ENCODE results near the gene LRRTM1. TPM values are rescaled to one million over a fixed set of nuclear protein-coding genes. Genes with fewer than 3 reads are reported as not detected.

Gene LRRTM1
- total and polyA plus RNA-seq, 5 donors from 2014 or later, result not detected

GRCh38 chr2:80322958-80323357 lies 18.4 kb upstream of the LRRTM1 start:
- DNase-seq, result no peak
- Histone ChIP-seq H3K4me3 (ENCODE audit: low read depth, low read length) (no peak overlapping the region), H3K9me3 (ENCODE audit: control insufficient read depth in 2 of 2, low read length in 2 of 2) (no peaks in the 10 kb centered on the region), H3K36me3 (ENCODE audit: control insufficient read depth, insufficient read depth, low read length) (no peaks in the 10 kb centered on the region), H3K27me3 (ENCODE audit: control insufficient read depth, insufficient read depth, low read length) (no peaks in the 10 kb centered on the region), H3K4me1 (ENCODE audit: control insufficient read depth, insufficient read depth, low read length, poor library complexity, severe bottlenecking) (no peaks in the 10 kb centered on the region), H3K27ac (ENCODE audit: insufficient read depth, low read length, poor library complexity, severe bottlenecking) (no peak overlapping the region)
- no peak overlapping the region for H3K27ac Mint-ChIP-seq
- peaks cover 0 to 2% (median 0%) of the 10 kb centered on the region in 7 donors for H3K9me3 Mint-ChIP-seq
- ATAC-seq (ENCODE audit: low read depth in 2 of 2), result no peak
- H3K27me3 Mint-ChIP-seq, result no peaks in the 10 kb centered on the region
- H3K4me3 Mint-ChIP-seq, result no peak overlapping the region
- H3K36me3 Mint-ChIP-seq, result no peaks in the 10 kb centered on the region
- no peaks in the 10 kb centered on the region for H3K4me1 Mint-ChIP-seq

- Histone ChIP-seq H3K27me3 (ENCODE audit: control insufficient read depth, insufficient read depth, low read length) (no peaks in the 10 kb centered on the region), H3K4me1 (ENCODE audit: control insufficient read depth, insufficient read depth, low read length, poor library complexity, severe bottlenecking) (no peaks in the 10 kb centered on the region), H3K36me3 (ENCODE audit: control insufficient read depth, insufficient read depth, low read length) (no peaks in the 10 kb centered on the region), H3K9me3 (ENCODE audit: control insufficient read depth in 2 of 2, low read length in 2 of 2) (no peaks in the 10 kb centered on the region), H3K27ac (ENCODE audit: insufficient read depth, low read length, poor library complexity, severe bottlenecking) (no peak overlapping the region), H3K4me3 (ENCODE audit: low read depth, low read length) (no peak overlapping the region)
- no peaks in the 10 kb centered on the region for H3K27me3 Mint-ChIP-seq
- DNase-seq, result no peak
- no peaks in the 10 kb centered on the region for H3K4me1 Mint-ChIP-seq
- H3K36me3 Mint-ChIP-seq, result no peaks in the 10 kb centered on the region
- H3K27ac Mint-ChIP-seq, result no peak overlapping the region
- H3K9me3 Mint-ChIP-seq, result peaks cover 0 to 2% (median 1%) of the 10 kb centered on the region in 7 donors
- ATAC-seq (ENCODE audit: low read depth in 2 of 2), result no peak
- no peak overlapping the region for H3K4me3 Mint-ChIP-seq
These were observed 17.9 kb upstream of the LRRTM1 start for GRCh38 chr2:80322311-80322920.

- H3K9me3 ChIP-seq (ENCODE audit: control insufficient read depth in 2 of 2, low read length in 2 of 2), result no peaks in the 10 kb centered on the region
- Mint-ChIP-seq H3K27ac (no peak overlapping the region), H3K27me3 (no peaks in the 10 kb centered on the region), H3K4me1 (no peaks in the 10 kb centered on the region), H3K36me3 (no peaks in the 10 kb centered on the region), H3K9me3 (peaks cover 1 to 12% (median 4%) of the 10 kb centered on the region in 7 donors), H3K4me3 (no peak overlapping the region)
- no peaks in the 10 kb centered on the region for H3K27me3 ChIP-seq (ENCODE audit: control insufficient read depth, insufficient read depth, low read length)
- H3K4me1 ChIP-seq (ENCODE audit: control insufficient read depth, insufficient read depth, low read length, poor library complexity, severe bottlenecking), result no peaks in the 10 kb centered on the region
- no peak overlapping the region for H3K27ac ChIP-seq (ENCODE audit: insufficient read depth, low read length, poor library complexity, severe bottlenecking)
- no peak for DNase-seq
- H3K4me3 ChIP-seq (ENCODE audit: low read depth, low read length), result no peak overlapping the region
- no peak for ATAC-seq (ENCODE audit: low read depth in 2 of 2)
- no peaks in the 10 kb centered on the region for H3K36me3 ChIP-seq (ENCODE audit: control insufficient read depth, insufficient read depth, low read length)
These were observed 7.8 kb upstream of the LRRTM1 start for GRCh38 chr2:80312282-80312839.

GRCh38 chr2:80311304-80311703 lies 6.8 kb upstream of the LRRTM1 start:
- no peak overlapping the region for H3K4me3 ChIP-seq (ENCODE audit: low read depth, low read length)
- H3K9me3 Mint-ChIP-seq, result peaks cover 1 to 14% (median 5%) of the 10 kb centered on the region in 7 donors
- no peaks in the 10 kb centered on the region for H3K36me3 ChIP-seq (ENCODE audit: control insufficient read depth, insufficient read depth, low read length)

GRCh38 chr2:80303006-80303908 lies 1.3 kb downstream of the LRRTM1 start:
- no peak overlapping the region for H3K4me3 Mint-ChIP-seq
- Histone ChIP-seq H3K9me3 (ENCODE audit: control insufficient read depth in 2 of 2, low read length in 2 of 2) (no peaks in the 10 kb centered on the region), H3K27me3 (ENCODE audit: control insufficient read depth, insufficient read depth, low read length) (no peaks in the 10 kb centered on the region), H3K27ac (ENCODE audit: insufficient read depth, low read length, poor library complexity, severe bottlenecking) (no peak overlapping the region), H3K36me3 (ENCODE audit: control insufficient read depth, insufficient read depth, low read length) (no peaks in the 10 kb centered on the region), H3K4me3 (ENCODE audit: low read depth, low read length) (no peak overlapping the region), H3K4me1 (ENCODE audit: control insufficient read depth, insufficient read depth, low read length, poor library complexity, severe bottlenecking) (no peaks in the 10 kb centered on the region)
- H3K9me3 Mint-ChIP-seq, result peaks cover 0 to 13% (median 6%) of the 10 kb centered on the region in 7 donors
- H3K36me3 Mint-ChIP-seq, result no peaks in the 10 kb centered on the region
- no peak overlapping the region for H3K27ac Mint-ChIP-seq
- H3K27me3 Mint-ChIP-seq, result peaks cover 11% of the 10 kb centered on the region
- DNase-seq, result no peak
- no peak for ATAC-seq (ENCODE audit: low read depth in 2 of 2)
- no peaks in the 10 kb centered on the region for H3K4me1 Mint-ChIP-seq

More at GRCh38 chr2:80311304-80311703, 6.8 kb upstream of the LRRTM1 start:
- Histone ChIP-seq H3K9me3 (ENCODE audit: control insufficient read depth in 2 of 2, low read length in 2 of 2) (no peaks in the 10 kb centered on the region), H3K27me3 (ENCODE audit: control insufficient read depth, insufficient read depth, low read length) (no peaks in the 10 kb centered on the region), H3K27ac (ENCODE audit: insufficient read depth, low read length, poor library complexity, severe bottlenecking) (no peak overlapping the region), H3K4me1 (ENCODE audit: control insufficient read depth, insufficient read depth, low read length, poor library complexity, severe bottlenecking) (no peaks in the 10 kb centered on the region)
- ATAC-seq (ENCODE audit: low read depth in 2 of 2), result no peak
- Mint-ChIP-seq H3K36me3 (no peaks in the 10 kb centered on the region), H3K4me1 (no peaks in the 10 kb centered on the region), H3K27me3 (no peaks in the 10 kb centered on the region), H3K4me3 (no peak overlapping the region), H3K27ac (no peak overlapping the region)
- DNase-seq, result no peak

GRCh38 chr2:80302314-80303005 lies 2.1 kb downstream of the LRRTM1 start:
- no peaks in the 10 kb centered on the region for H3K36me3 ChIP-seq (ENCODE audit: control insufficient read depth, insufficient read depth, low read length)
- H3K4me1 ChIP-seq (ENCODE audit: control insufficient read depth, insufficient read depth, low read length, poor library complexity, severe bottlenecking), result no peaks in the 10 kb centered on the region
- no peaks in the 10 kb centered on the region for H3K4me1 Mint-ChIP-seq
- DNase-seq (no peak), ATAC-seq (ENCODE audit: low read depth in 2 of 2) (no peak)
- no peaks in the 10 kb centered on the region for H3K9me3 ChIP-seq (ENCODE audit: control insufficient read depth in 2 of 2, low read length in 2 of 2)
- no peaks in the 10 kb centered on the region for H3K36me3 Mint-ChIP-seq
- H3K27ac ChIP-seq (ENCODE audit: insufficient read depth, low read length, poor library complexity, severe bottlenecking), result no peak overlapping the region
- no peak overlapping the region for H3K4me3 ChIP-seq (ENCODE audit: low read depth, low read length)
- H3K27me3 ChIP-seq (ENCODE audit: control insufficient read depth, insufficient read depth, low read length), result no peaks in the 10 kb centered on the region
- H3K27me3 Mint-ChIP-seq, result peaks cover 11% of the 10 kb centered on the region
- no peak overlapping the region for H3K4me3 Mint-ChIP-seq
- peaks cover 0 to 14% (median 6%) of the 10 kb centered on the region in 7 donors for H3K9me3 Mint-ChIP-seq
- no peak overlapping the region for H3K27ac Mint-ChIP-seq

GRCh38 chr2:80302001-80302313 lies 2.6 kb downstream of the LRRTM1 start:
- Histone ChIP-seq H3K4me1 (ENCODE audit: control insufficient read depth, insufficient read depth, low read length, poor library complexity, severe bottlenecking) (no peaks in the 10 kb centered on the region), H3K4me3 (ENCODE audit: low read depth, low read length) (no peak overlapping the region), H3K27ac (ENCODE audit: insufficient read depth, low read length, poor library complexity, severe bottlenecking) (no peak overlapping the region), H3K36me3 (ENCODE audit: control insufficient read depth, insufficient read depth, low read length) (no peaks in the 10 kb centered on the region), H3K9me3 (ENCODE audit: control insufficient read depth in 2 of 2, low read length in 2 of 2) (no peaks in the 10 kb centered on the region), H3K27me3 (ENCODE audit: control insufficient read depth, insufficient read depth, low read length) (no peaks in the 10 kb centered on the region)
- H3K36me3 Mint-ChIP-seq, result no peaks in the 10 kb centered on the region
- peaks cover 0 to 16% (median 6%) of the 10 kb centered on the region in 7 donors for H3K9me3 Mint-ChIP-seq
- DNase-seq (no peak), ATAC-seq (ENCODE audit: low read depth in 2 of 2) (no peak)
- H3K4me3 Mint-ChIP-seq, result no peak overlapping the region
- no peaks in the 10 kb centered on the region for H3K4me1 Mint-ChIP-seq
- peaks cover 11% of the 10 kb centered on the region for H3K27me3 Mint-ChIP-seq
- no peak overlapping the region for H3K27ac Mint-ChIP-seq
